GM18870 (cell line): Measurements from ENCODE around the gene ABCC2.
A peak's percentile ranks its signal among the peaks of the same experiment; 100 is the strongest.
"Not testable (repeated sequence)": the region's sequence is repeated elsewhere in the genome, so short reads cannot be mapped to it uniquely, and the experiment has no call there.

Experiments
- ATAC-seq: cut with Tn5 transposase; IDR thresholded peaks from one replicate; pipeline ENCODE4 v1.9.1; 2021; ENCODE audit warnings: moderate library complexity; ENCODE audit not compliant: unreplicated experiment

Gene ABCC2

GRCh38 chr10:99782447-99783286 is at the start of gene ABCC2:
Gene ABCC2, plus strand, starts transcription at chr10:99782640. Its CDS starts 205 bp downstream, at chr10:99782845.
- no peak for ATAC-seq

GRCh38 chr10:99733366-99733765 is 49.1 kb upstream of the ABCC2 start:
- ATAC-seq, result no peak

- ATAC-seq, result not testable (repeated sequence)
Measured at GRCh38 chr10:99734111-99734510, 48.3 kb upstream of the ABCC2 start.

- no peak for ATAC-seq
Measured at GRCh38 chr10:99740260-99740659, 42.2 kb upstream of the ABCC2 start.

- no peak for ATAC-seq
Measured at GRCh38 chr10:99740933-99741559, 41.4 kb upstream of the ABCC2 start.

GRCh38 chr10:99742254-99742653 is 40.2 kb upstream of the ABCC2 start:
- ATAC-seq, result no peak

- no peak for ATAC-seq
Measured at GRCh38 chr10:99742701-99743100, 39.7 kb upstream of the ABCC2 start.

GRCh38 chr10:99743841-99744240 is 38.6 kb upstream of the ABCC2 start:
- no peak for ATAC-seq

GRCh38 chr10:99746166-99746565 is 36.3 kb upstream of the ABCC2 start:
- ATAC-seq, result not testable (repeated sequence)

GRCh38 chr10:99748823-99749451 is 33.5 kb upstream of the ABCC2 start:
- ATAC-seq, result no peak

GRCh38 chr10:99750641-99751040 is 31.8 kb upstream of the ABCC2 start:
- ATAC-seq, result no peak

GRCh38 chr10:99754670-99755069 is 27.8 kb upstream of the ABCC2 start:
- ATAC-seq, result no peak

GRCh38 chr10:99756159-99756558 is 26.3 kb upstream of the ABCC2 start:
- no peak for ATAC-seq

- no peak for ATAC-seq
Measured at GRCh38 chr10:99758211-99758891, 24.1 kb upstream of the ABCC2 start.

- no peak for ATAC-seq
Measured at GRCh38 chr10:99760321-99760720, 22.1 kb upstream of the ABCC2 start.

GRCh38 chr10:99761365-99761764 is 21.1 kb upstream of the ABCC2 start:
- ATAC-seq, result no peak

GRCh38 chr10:99765672-99766301 is 16.7 kb upstream of the ABCC2 start:
- peak; percentile 12 for ATAC-seq

- peak; percentile 75 for ATAC-seq
Measured at GRCh38 chr10:99766302-99766681, 16.1 kb upstream of the ABCC2 start.

GRCh38 chr10:99767901-99768300 is 14.5 kb upstream of the ABCC2 start:
- ATAC-seq, result no peak

GRCh38 chr10:99768556-99768955 is 13.9 kb upstream of the ABCC2 start:
- no peak for ATAC-seq

GRCh38 chr10:99769706-99770105 is 12.7 kb upstream of the ABCC2 start:
- no peak for ATAC-seq
